HG03575 (cell line): ENCODE results near the gene ZNF521.

Experiments
- ATAC-seq: cut with Tn5 transposase; IDR thresholded peaks from one replicate; pipeline ENCODE4 v1.9.1; 2021; ENCODE audit not compliant: unreplicated experiment, insufficient number of reproducible peaks, low FRiP score; ENCODE audit errors: extremely low read depth

Gene ZNF521

GRCh38 chr18:25074925-25075324 lies 277.0 kb downstream of the ZNF521 start:
- no peak for ATAC-seq

DNA sequence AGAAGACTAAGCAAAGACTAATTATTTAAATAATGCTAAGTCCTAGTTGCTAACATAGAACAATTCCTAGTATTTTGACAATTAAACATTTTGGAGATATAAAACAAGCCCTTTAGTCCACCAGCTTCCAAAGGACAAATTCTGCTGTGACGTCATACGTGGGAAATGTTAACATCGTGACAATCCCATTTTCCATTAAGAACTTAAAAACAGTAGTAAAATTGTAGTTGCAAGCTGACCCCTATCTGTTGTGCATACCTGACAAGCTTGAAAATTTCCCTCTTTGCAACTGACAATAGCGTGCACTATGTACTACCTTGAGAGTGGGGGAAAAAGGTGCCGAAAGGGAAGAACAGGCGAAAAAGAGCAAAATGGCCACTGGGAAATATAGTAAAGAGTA lies 279.8 kb downstream of the ZNF521 start:
- ATAC-seq: no peak

- no peak for ATAC-seq
These were observed 284.5 kb downstream of the ZNF521 start for GRCh38 chr18:25067275-25068025.

DNA sequence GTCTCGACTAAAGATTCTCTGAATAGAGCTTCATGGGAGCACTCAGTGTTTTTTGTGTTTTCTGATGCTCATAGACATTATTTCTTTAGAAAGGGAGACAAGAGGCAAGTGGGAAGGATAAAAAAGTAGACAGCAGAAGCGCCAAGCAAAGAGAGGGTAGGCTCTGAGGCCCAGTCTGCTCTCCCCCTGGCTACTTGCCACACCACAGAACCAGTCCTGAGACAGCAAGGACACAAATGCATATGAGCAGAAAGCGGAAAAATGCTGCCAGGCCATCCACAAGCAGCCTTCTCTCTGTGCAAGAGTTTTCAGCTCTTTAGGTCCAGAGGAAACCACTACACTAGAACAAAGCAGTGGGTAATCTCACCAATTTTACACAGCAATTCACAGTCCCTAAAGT lies 285.4 kb downstream of the ZNF521 start:
- ATAC-seq: no peak

GRCh38 chr18:25062720-25063119 lies 289.2 kb downstream of the ZNF521 start:
- no peak for ATAC-seq

DNA sequence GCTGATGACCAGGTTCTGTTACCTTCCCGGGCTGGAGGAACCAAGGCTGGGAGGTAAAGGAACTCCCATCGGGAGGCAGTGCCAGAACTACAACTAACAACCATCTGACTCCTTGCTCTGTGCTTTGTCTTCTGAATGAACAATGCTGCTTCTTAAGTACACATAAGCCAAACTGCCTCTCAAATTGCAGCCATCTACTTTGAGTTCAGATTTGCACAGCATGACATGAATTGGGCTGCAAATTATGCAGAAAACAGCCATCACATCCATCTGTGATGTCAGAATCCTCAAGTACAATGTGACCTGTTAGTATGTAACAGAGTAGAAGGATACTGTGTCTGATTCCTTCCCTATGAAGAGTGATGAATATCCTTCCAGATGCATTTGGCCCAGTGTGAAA lies 290.6 kb downstream of the ZNF521 start:
- ATAC-seq: no peak

DNA sequence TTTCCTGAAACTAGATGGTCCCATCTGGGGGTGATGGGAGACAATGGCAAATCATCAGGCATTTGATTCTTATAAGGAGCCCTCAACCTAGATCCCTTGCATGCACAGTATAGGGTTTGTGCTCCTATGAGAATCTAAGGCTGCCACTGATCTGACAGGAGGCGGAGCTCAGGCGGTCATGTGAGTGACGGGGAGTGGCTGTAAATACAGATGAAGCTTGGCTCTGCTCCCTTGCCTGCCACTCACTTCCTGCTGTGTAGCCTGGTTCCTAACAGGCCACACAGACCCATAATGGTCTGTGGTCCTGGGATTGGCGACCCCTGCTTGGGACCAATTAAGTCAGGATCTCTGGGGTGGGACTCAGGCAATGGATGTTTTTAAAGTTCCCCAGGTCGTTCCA lies 293.4 kb downstream of the ZNF521 start:
- no peak for ATAC-seq

DNA sequence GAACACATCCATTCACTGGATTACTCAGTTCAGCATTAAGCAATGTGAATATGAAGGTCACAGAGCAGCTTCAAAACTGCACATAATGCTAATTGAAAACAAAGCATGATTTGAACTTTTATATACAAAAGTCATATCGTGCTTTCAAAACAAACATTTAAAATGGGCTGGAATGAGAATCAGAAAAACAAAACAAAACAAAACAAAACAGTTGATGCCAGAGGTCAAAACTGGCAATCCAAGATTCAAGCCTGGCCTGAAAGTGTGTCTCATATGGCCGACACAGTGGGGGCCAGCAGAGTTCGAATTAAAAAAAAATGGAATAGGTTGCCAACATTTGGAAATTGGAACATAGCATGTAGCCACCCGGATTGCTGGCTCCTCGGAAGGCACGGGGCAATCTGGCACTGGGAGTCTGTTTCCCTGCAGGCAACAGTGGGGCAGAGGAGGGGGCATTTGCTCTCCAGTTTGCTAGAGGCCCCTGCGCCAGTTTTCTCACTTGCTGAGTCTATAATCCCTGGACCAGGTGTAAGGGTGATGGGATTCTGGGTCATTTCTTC lies 294.4 kb downstream of the ZNF521 start:
- no peak for ATAC-seq

- no peak for ATAC-seq
These were observed 295.5 kb downstream of the ZNF521 start for GRCh38 chr18:25056429-25056828.

DNA sequence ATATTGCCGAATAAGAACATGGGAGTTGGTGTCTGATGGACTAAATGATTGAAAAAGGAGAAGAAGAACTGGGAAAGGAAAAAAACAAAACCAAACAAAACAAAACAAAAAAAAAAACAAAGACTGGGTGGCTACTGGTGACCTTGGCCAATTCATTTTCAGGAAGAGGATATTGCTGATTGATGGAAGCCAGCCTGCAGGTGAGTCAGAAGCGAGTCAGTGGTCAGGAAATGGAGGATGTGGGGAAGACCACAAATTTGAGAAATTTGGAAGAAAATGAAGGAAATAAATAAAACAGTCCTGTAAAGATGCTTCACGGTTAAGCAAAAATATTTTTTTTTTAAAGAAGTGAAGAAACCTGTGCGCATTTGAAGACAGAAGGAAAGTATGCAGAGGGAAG lies 296.9 kb downstream of the ZNF521 start:
- no peak for ATAC-seq

DNA sequence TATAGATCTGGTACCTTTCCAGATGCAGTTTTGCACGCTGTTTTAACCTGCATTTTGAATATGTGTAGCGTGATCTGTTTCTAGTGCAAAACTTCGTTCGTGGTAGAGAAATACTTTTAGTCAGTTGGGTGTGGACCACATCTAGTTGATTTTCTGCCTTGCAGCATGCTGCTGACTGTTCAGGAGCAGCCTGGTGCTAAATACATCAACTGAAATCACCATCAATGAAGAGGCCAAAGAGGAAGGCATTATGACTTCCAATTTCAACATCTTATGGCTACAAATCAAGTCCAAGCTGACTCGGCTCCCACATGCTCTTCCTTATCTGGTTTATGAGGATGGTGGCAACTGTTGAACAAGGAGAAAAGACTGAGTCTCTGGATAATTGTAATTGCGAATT lies 298.5 kb downstream of the ZNF521 start:
- no peak for ATAC-seq

GRCh38 chr18:25052511-25052921 lies 299.4 kb downstream of the ZNF521 start:
- ATAC-seq: no peak

DNA sequence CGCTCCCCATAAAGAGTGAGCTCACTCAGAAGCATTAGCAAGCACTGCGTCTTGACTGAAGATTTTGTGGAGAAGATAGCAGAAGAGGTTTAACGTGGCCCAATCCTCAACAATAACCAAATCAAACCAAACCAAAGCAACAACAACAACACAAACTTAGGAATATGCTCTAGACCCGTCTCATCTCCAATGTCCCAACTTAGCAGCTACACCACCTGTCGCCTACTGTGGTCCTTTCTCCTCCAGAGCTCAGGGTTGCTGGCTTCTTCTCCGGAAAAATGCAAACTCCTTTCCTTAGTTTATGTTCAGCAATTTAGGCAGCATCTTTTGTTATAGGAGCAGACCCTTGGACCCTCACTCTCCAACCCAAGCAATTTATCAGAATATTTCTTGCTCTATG lies 301.4 kb downstream of the ZNF521 start:
- no peak for ATAC-seq

DNA sequence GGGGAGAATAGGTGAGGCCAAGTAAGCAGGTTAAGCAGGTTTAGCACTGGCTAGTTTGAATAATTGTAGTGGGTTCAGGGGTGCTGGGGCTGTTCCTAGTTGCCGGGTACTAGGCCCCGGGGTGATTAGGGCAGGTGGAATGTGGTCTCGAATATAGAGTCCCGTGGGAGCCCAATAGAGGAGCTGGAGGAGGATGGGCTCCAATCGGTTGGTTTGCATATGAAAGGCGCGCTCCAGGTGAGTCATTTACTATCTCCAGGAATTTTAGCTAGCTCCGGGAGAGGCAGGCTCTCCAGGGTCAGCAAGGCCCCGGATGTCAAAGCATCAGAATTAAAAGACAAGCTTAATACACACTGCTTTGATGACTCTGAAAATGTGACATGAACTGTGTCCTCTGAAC lies 304.0 kb downstream of the ZNF521 start:
- ATAC-seq: no peak

DNA sequence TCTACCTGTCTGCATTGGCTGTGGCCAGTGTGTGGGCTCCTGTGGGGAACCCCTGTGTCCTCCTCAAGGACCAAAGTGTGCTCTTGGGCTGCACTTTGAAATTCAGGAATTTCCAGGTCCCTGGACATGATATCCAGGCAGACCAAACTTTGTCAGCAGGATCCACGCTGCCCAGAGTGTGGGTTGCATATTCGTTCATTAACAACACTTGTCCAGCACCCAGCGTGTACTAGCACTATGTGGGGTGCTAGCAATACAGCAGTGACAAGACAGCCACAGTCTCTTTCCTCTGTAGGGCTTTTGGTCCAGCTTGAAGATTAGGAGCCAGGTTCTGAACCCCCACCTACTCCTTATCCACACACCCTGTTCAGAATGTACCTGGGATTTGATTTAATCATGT lies 304.5 kb downstream of the ZNF521 start:
- ATAC-seq: no peak

- ATAC-seq: no peak
These were observed 307.3 kb downstream of the ZNF521 start for GRCh38 chr18:25044694-25045093.

- ATAC-seq: no peak
These were observed 308.9 kb downstream of the ZNF521 start for GRCh38 chr18:25043104-25043503.

DNA sequence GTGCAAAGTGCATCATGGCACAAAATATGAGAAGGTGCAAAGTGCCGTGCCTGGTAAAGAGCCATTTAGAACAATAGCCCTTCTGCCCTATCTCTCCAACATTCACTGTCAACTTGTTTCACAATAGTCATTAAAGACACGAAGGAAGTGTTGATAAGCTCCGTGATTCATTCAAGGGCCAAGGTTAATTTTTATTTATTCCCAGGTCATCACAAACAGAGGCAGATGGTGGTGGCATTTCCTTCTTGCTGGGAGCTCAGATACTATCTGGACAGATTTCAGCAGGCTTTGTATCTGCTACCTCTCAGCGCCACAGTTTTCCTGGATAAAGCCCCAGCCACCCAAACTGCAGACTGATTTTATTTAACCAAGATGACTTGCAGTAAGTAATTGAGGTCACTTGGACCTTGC lies 309.3 kb downstream of the ZNF521 start:
- ATAC-seq: no peak

- ATAC-seq: no peak
These were observed 312.2 kb downstream of the ZNF521 start for GRCh38 chr18:25039781-25040180.

- ATAC-seq: no peak
These were observed 313.7 kb downstream of the ZNF521 start for GRCh38 chr18:25038261-25038660.
